Measurements from ENCODE around the gene MRPL28.

MRPL28 gene

DNA sequence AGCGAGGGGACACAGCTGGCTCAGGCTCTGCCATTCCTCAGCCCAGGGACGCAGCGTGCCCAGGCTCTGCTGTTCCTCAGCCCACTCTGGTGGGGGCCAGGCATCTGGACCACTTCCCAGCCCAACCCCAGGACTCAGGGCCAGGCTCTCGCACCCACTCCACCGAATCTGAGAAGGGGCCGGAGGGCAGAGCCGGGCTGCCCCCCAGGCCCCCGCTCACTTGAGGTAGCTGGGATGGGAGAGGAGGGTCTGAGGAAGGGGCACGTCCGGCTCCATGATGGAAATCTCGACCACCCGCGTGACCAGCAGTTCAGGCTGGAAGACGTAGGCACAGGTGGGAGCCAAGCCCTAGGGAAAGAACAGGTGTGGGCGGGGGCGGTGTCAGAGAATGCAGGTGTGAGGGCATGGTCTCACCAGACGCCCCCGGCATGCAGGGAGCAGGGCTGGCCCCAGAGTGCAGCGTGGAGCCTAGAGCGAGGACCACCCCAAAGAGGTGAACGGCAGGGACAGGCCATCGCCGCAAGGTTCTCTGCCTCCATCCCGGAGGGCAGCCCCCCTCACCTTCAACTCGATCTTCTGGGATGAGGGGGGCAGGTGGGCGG, 6.6 kb upstream of the MRPL28 start:
- H3K4me1 ChIP-seq (ENCODE audit: insufficient read depth, low read length), result peaks cover 22% of the 10 kb centered on the region
- no peak overlapping the region for H2AFZ ChIP-seq (ENCODE audit: low read depth, low read length)
- no peak for TF ChIP-seq CTCF (IDR thresholded peaks at IDR 0.05; ENCODE audit: borderline replicate concordance, extremely low read depth, low read length, poor library complexity, severe bottlenecking)
- no peak for TF ChIP-seq EZH2 (IDR thresholded peaks at IDR 0.05; ENCODE audit: borderline replicate concordance, low read depth, low read length, severe bottlenecking)
- no peak overlapping the region for H3K9ac ChIP-seq (ENCODE audit: low read depth, low read length)
- DNase-seq, result no peak
- H3K79me2 ChIP-seq (ENCODE audit: insufficient read depth, low read length), result peaks cover 31% of the 10 kb centered on the region
- H3K27me3 ChIP-seq (ENCODE audit: insufficient read depth, low read length, poor library complexity), result no peaks in the 10 kb centered on the region
- no peak for ATAC-seq (ENCODE audit: insufficient read depth, low read depth)
- H3K9me3 ChIP-seq (ENCODE audit: insufficient read depth, low read length, severe bottlenecking), result no peaks in the 10 kb centered on the region
- peaks cover 23% of the 10 kb centered on the region for H4K20me1 ChIP-seq (ENCODE audit: insufficient read depth, low read length)
- no peak overlapping the region for H3K4me2 ChIP-seq (ENCODE audit: insufficient read depth, low read length)
- peaks cover 62% of the 10 kb centered on the region for H3K36me3 ChIP-seq (ENCODE audit: insufficient read depth, low read length)
- H3K4me3 ChIP-seq (ENCODE audit: low read depth in 1 of 2, low read length in 2 of 2), result no peak overlapping the region
- H3K27ac ChIP-seq (ENCODE audit: low read length), result no peak overlapping the region

GRCh38 chr16:375927-376816, 5.8 kb upstream of the MRPL28 start:
- no peaks in the 10 kb centered on the region for H3K27me3 ChIP-seq (ENCODE audit: insufficient read depth, low read length, poor library complexity)
- H3K9ac ChIP-seq (ENCODE audit: low read depth, low read length), result no peak overlapping the region
- peaks cover 28% of the 10 kb centered on the region for H3K79me2 ChIP-seq (ENCODE audit: insufficient read depth, low read length)
- peaks cover 23% of the 10 kb centered on the region for H4K20me1 ChIP-seq (ENCODE audit: insufficient read depth, low read length)
- H3K4me2 ChIP-seq (ENCODE audit: insufficient read depth, low read length), result no peak overlapping the region
- H3K27ac ChIP-seq (ENCODE audit: low read length), result no peak overlapping the region
- no peaks in the 10 kb centered on the region for H3K9me3 ChIP-seq (ENCODE audit: insufficient read depth, low read length, severe bottlenecking)
- no peak overlapping the region for H2AFZ ChIP-seq (ENCODE audit: low read depth, low read length)
- TF ChIP-seq CTCF (IDR thresholded peaks at IDR 0.05; ENCODE audit: borderline replicate concordance, extremely low read depth, low read length, poor library complexity, severe bottlenecking), result no peak
- no peak for TF ChIP-seq EZH2 (IDR thresholded peaks at IDR 0.05; ENCODE audit: borderline replicate concordance, low read depth, low read length, severe bottlenecking)
- DNase-seq, result no peak
- ATAC-seq (ENCODE audit: insufficient read depth, low read depth), result no peak
- peaks cover 69% of the 10 kb centered on the region for H3K36me3 ChIP-seq (ENCODE audit: insufficient read depth, low read length)
- no peak overlapping the region for H3K4me3 ChIP-seq (ENCODE audit: low read depth in 1 of 2, low read length in 2 of 2)
- peaks cover 26% of the 10 kb centered on the region for H3K4me1 ChIP-seq (ENCODE audit: insufficient read depth, low read length)

DNA sequence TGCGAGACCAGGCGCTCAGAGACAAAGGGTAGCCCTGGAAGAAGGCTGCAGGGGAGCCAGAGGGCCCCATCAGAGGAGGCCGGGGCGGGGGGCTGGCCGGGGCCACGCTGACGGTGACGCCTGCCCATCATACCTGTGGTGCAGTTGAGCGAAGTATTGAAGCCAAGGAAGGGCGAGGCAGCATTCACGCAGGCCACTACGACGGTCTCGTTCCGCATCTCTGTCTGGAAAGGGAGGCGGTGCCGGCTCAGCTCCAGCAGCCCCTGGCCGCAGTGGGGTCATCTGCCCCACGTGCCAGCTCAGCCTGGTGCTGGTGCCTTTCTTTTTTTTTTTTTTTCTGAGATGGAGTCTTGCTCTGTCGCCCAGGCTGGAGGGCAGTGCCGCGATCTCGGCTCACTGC, 4.9 kb upstream of the MRPL28 start:
- no peak overlapping the region for H2AFZ ChIP-seq (ENCODE audit: low read depth, low read length)
- H3K4me2 ChIP-seq (ENCODE audit: insufficient read depth, low read length), result no peak overlapping the region
- peaks cover 19% of the 10 kb centered on the region for H3K79me2 ChIP-seq (ENCODE audit: insufficient read depth, low read length)
- TF ChIP-seq EZH2 (IDR thresholded peaks at IDR 0.05; ENCODE audit: borderline replicate concordance, low read depth, low read length, severe bottlenecking) (no peak), CTCF (IDR thresholded peaks at IDR 0.05; ENCODE audit: borderline replicate concordance, extremely low read depth, low read length, poor library complexity, severe bottlenecking) (no peak)
- peaks cover 20% of the 10 kb centered on the region for H4K20me1 ChIP-seq (ENCODE audit: insufficient read depth, low read length)
- no peak overlapping the region for H3K9ac ChIP-seq (ENCODE audit: low read depth, low read length)
- ATAC-seq (ENCODE audit: insufficient read depth, low read depth) (no peak), DNase-seq (no peak)
- no peaks in the 10 kb centered on the region for H3K9me3 ChIP-seq (ENCODE audit: insufficient read depth, low read length, severe bottlenecking)
- no peak overlapping the region for H3K27ac ChIP-seq (ENCODE audit: low read length)
- H3K27me3 ChIP-seq (ENCODE audit: insufficient read depth, low read length, poor library complexity), result no peaks in the 10 kb centered on the region
- no peak overlapping the region for H3K4me3 ChIP-seq (ENCODE audit: low read depth in 1 of 2, low read length in 2 of 2)
- H3K36me3 ChIP-seq (ENCODE audit: insufficient read depth, low read length), result peaks cover 69% of the 10 kb centered on the region
- H3K4me1 ChIP-seq (ENCODE audit: insufficient read depth, low read length), result peaks cover 23% of the 10 kb centered on the region

Measured in DND-41 (cell line).